ENCODE data around the gene GPR35.

GRCh38 chr2:240619506-240620148 is 5.7 kb upstream of the GPR35 start:
- TF ChIP-seq POLR2A (IDR thresholded peaks at IDR 0.05): no peak
- TF ChIP-seq, protein P1, sequence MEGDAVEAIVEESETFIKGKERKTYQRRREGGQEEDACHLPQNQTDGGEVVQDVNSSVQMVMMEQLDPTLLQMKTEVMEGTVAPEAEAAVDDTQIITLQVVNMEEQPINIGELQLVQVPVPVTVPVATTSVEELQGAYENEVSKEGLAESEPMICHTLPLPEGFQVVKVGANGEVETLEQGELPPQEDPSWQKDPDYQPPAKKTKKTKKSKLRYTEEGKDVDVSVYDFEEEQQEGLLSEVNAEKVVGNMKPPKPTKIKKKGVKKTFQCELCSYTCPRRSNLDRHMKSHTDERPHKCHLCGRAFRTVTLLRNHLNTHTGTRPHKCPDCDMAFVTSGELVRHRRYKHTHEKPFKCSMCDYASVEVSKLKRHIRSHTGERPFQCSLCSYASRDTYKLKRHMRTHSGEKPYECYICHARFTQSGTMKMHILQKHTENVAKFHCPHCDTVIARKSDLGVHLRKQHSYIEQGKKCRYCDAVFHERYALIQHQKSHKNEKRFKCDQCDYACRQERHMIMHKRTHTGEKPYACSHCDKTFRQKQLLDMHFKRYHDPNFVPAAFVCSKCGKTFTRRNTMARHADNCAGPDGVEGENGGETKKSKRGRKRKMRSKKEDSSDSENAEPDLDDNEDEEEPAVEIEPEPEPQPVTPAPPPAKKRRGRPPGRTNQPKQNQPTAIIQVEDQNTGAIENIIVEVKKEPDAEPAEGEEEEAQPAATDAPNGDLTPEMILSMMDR (IDR thresholded peaks at IDR 0.05): no peak
- no peak for TF ChIP-seq EP300 (IDR thresholded peaks at IDR 0.05)

All from sigmoid colon (tissue), 4 donors.